ENCODE data around the gene SORBS1.

Gene SORBS1

DNA sequence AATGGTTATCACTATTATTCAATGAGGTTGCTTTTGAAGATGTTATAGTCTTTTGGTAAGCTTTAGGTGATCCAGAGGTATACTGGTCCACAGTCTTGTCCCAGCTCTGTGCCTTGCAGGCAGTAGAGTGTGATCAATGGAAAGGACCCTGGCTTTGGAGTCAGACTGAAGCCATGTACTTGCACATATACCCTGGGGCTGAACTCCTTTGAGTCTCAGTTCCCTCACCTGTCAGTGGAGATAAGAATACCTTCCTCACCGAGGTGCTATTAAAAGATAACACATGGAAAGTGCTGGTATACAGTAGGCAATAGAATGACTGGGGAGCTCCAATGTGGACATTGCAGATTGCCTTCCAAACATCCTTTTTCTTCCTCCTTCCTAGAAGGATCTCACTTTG is 254.3 kb downstream of the SORBS1 start:
- no peak for DNase-seq

DNA sequence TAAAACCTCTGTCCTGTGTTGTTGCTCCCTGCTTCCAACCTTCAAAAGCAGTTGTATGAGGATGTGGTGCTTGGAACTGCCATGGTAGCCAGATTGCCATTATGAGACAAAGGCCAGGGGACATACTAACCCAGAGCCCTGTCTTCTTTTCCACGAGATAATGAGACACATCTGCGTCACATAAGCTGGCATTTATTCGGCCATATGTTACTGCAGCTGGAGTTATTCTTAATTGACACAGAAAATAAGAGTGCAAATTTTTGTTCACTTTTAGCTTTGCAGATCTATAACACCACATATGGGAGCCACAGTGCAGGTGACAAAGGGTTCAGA is 254.9 kb downstream of the SORBS1 start:
- no peak for DNase-seq

GRCh38 chr10:95305606-95306317 is 255.4 kb downstream of the SORBS1 start:
- DNase-seq: no peak

DNA sequence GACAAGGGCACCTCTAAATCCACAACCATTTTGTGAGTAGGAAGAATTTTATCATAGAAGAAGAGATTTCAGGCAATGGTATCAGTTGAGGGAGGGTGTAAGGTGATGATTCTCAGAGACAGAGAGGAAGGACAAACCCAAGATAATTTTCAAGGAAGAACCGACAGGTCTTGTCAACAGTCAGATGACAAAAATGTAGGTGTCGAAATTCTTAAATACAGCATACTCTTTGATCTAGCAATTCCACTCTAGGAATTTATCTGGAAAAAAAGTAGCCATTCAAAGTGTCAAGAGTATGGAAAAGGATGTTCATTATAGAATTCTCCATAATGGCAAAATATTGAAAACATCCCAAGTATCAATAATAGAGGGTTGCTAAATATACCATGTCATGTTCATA is 256.2 kb downstream of the SORBS1 start:
- DNase-seq: no peak

DNA sequence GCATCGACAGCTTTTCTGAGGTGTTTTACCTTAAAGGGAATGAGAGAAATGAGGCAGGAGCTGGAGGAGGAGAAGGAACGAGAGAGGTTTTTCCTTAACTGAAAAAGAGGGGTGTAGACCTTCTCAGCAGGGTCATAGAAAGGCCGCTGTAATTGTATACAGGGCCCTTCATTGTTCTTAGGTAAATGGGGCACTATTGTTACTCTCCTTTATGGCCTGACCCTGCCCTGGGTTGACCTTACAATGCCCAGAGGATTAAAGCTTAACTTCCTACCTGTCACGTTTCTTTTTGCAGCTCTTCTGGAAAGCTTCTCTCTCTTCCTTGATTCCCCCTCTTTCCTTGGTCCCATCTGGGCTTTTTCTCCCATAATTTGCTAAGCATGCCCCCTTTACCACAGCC is 256.7 kb downstream of the SORBS1 start:
- DNase-seq: no peak

GRCh38 chr10:95303950-95304349 is 257.2 kb downstream of the SORBS1 start:
- no peak for DNase-seq

GRCh38 chr10:95303535-95303934 is 257.6 kb downstream of the SORBS1 start:
- DNase-seq: no peak

- DNase-seq: no peak
Measured at GRCh38 chr10:95300022-95300539, 261.1 kb downstream of the SORBS1 start.

DNA sequence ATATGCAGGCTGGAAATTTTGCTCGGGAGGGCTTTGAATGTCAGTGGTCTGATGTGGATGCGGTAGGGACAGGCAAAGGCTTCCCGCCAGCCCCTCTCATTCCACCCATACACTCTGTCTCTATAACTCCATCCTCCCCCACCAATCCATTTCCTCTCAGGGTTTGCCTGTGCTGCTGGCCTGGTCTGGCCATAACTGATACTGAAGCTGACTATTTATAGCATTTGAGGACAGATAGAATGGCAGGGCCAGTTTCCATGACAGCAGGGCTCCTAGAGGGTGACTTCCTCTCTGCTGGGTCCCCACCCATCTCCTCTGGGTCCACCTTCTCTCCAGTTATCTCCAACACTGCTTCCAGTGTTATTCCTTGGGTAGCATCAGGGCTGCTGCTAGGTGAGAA is 263.8 kb downstream of the SORBS1 start:
- no peak for DNase-seq

DNA sequence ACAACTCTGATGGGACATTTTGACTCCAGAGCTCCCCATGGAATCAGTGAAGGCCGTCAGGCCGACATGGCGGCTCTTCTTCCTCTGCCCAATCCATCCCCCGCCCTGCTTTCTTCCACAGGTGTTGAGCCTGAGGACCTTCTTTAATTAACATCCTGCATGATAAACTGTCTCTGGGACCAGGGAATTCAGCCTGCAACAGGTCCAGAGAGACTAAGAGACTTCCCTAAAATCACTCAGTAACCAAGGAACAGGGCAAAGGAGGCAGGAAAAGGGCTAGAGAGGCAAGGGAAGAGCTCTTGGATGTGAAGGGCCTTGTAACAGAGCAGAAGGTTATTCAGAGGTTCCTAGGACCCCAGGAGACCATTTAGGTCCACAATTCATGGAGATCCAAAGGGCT is 264.4 kb downstream of the SORBS1 start:
- DNase-seq: no peak

GRCh38 chr10:95295031-95295755 is 266.0 kb downstream of the SORBS1 start:
- DNase-seq: no peak

DNA sequence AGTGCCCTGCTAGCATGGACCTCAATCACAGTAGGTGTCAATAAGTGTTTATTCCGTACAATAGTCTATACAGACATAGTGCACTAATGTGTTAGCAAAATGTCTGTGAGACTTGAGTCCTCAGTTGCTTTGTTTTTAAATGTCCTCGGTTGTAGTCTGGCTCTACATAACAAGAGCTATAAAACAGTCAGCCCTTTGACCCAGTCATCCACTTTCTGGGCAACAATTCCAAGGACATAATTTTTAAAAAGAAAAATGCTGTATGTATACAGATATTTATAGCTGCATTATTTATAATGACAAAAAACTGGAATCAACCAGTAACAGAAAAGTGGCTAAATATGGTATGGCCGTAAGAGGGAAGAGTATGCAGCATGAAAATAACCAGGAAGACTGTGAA is 267.5 kb downstream of the SORBS1 start:
- DNase-seq: no peak

- DNase-seq: no peak
Measured at GRCh38 chr10:95291365-95292039, 269.7 kb downstream of the SORBS1 start.

GRCh38 chr10:95290461-95291364 is 270.5 kb downstream of the SORBS1 start, which contains the start of gene PDLIM1:
TSS of gene PDLIM1 (minus strand) at chr10:95291003. CDS start at chr10:95290915, 88 bp downstream.
- DNase-seq: no peak

DNA sequence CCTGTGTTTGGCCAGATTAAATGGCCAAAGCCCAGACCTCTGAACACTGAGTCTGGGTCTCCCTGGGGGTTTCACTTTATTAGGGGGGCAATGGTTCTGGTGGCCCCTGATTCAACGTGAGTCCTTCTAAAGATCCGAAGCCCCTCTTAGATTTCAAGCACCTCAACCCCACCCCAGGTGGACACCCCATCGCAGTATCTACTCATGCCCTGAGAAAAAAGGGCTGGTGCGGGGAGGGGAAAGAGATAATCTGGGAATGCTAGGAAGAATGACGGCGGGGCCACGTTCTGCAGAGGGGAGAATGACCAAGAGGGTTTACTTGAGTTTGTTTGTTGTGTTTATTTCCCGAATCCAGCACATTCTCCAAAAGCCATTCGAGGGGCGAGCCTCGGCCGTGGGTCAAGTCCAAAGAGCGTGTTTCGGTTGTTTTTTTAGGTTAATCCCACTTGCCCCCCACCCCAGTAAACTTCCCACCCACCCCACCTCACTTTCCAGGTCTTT is 271.2 kb downstream of the SORBS1 start:
- DNase-seq: no peak

- DNase-seq: no peak
Measured at GRCh38 chr10:95289003-95289920, 271.9 kb downstream of the SORBS1 start.

DNA sequence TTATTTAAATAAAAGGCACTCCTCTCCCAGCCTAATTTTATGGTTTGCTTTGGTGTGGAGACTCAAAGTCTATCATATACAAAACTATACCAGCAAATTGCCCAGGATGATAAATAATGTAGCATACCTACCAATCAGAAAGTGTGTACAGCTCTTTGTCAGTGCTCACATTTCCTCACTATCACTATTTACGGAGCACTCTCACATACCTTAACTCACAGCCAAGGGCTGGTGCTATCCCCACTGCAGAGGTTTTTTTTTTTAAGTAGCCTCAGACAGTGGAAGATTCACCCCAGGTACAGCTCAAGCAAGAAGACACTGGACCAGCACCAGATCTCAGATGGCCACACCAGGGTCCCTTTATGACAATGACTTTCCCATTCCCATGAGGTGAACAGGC is 272.9 kb downstream of the SORBS1 start:
- DNase-seq: no peak

- no peak for DNase-seq
Measured at GRCh38 chr10:95287281-95287680, 273.9 kb downstream of the SORBS1 start.

GRCh38 chr10:95286707-95287106 is 274.5 kb downstream of the SORBS1 start:
- DNase-seq: no peak

DNA sequence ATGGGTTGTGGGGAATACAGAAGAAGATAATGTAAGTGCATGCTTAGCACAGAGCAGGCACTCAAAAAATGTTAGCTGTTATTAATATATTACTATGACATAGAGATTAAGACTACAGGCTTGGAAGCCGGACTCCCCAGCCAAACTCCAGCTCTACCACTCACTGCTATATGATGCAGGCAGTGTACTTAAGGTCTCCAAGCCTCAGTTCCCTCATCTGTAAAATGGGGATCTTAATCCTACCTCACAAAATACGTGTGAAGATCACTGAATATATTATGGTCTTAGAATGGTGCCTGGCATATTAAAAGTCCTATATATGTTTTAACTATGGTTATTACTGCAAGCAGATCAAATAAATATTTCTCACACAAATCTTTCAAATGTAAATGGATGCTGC is 275.6 kb downstream of the SORBS1 start:
- DNase-seq: no peak

DNA sequence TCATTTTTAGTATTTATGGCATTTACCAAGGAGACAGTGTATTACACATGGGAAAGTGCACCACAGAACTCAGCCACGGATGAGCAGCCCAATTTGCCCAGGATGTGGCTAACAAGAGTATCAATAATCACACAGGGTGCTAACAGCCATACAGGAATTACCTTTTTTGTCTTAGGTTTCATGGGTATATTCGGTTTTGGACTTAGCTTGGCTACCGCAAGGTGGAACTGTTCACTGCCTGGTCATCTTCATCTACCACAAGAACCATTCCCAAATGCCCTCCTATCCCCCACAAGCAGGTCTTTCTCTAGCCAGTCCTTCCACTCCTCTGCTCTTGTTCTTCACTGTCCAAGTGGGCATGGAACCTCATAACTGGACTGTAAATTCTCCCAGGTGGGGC is 276.4 kb downstream of the SORBS1 start:
- DNase-seq: no peak
